Measurements from ENCODE around the gene OR51E1.

DNA sequence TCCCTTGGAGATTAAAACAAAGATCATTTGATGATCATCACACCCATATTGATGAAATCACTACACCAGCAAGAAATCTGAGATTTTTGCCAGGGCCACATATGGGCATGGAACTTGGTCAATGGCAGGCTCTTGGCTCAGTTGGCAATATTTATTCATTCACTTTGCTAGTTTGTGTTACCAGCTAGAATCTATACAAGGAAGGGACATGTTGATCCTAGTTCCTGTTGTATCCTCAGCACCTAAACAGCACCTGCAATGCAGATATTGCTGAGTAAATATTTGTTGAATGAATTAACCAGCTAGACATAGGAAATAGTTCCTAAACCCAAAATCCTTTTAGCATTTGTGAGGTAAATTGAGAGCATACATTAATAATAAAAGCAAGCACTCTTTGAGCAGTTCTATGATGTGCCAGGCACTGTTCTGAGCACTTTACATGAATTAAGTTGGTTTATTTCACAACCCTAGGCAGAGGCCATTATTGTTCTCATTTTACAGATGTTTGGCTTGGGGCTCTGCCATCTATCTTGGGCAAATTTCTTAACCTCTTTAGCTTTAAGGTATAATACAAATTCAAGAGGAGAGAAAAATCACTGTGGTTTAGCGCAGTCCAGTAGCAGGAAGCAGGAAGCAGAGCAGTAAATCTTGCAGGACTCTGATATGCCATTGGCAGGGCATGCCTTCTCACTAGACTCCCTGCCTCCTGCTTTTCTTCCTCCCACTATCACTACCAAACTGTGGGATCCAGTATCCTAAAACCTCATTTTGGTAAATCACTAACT is 37.4 kb upstream of the OR51E1 start:
- TF ChIP-seq, protein P1, sequence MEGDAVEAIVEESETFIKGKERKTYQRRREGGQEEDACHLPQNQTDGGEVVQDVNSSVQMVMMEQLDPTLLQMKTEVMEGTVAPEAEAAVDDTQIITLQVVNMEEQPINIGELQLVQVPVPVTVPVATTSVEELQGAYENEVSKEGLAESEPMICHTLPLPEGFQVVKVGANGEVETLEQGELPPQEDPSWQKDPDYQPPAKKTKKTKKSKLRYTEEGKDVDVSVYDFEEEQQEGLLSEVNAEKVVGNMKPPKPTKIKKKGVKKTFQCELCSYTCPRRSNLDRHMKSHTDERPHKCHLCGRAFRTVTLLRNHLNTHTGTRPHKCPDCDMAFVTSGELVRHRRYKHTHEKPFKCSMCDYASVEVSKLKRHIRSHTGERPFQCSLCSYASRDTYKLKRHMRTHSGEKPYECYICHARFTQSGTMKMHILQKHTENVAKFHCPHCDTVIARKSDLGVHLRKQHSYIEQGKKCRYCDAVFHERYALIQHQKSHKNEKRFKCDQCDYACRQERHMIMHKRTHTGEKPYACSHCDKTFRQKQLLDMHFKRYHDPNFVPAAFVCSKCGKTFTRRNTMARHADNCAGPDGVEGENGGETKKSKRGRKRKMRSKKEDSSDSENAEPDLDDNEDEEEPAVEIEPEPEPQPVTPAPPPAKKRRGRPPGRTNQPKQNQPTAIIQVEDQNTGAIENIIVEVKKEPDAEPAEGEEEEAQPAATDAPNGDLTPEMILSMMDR (IDR thresholded peaks at IDR 0.05 in 8 of 11, conservative IDR thresholded peaks at IDR 0.05 in 3 of 11): no peak
- no peak for TF ChIP-seq POLR2A (IDR thresholded peaks at IDR 0.05)
